ENCODE data around the gene VWA7.

The VWA7 gene

GRCh38 chr6:31719001-31719400 is 58.1 kb downstream of the VWA7 start:
- TF ChIP-seq CTCF (IDR thresholded peaks at IDR 0.05; ENCODE audit: low read depth, low read length): no peak
- H3K4me3 ChIP-seq (replicated peaks in 1 of 2; ENCODE audit: low read depth in 2 of 2, low read length in 2 of 2): no peak overlapping the region
- DNase-seq (ENCODE audit: low read depth in 2 of 2): no peak

- no peak for TF ChIP-seq CTCF (IDR thresholded peaks at IDR 0.05; ENCODE audit: low read depth, low read length)
- DNase-seq (ENCODE audit: low read depth in 2 of 2): no peak
- H3K4me3 ChIP-seq (replicated peaks in 1 of 2; ENCODE audit: low read depth in 2 of 2, low read length in 2 of 2): no peak overlapping the region
Measured at GRCh38 chr6:31718265-31718664, 58.9 kb downstream of the VWA7 start.

GRCh38 chr6:31717499-31718222 is 59.5 kb downstream of the VWA7 start:
- no peak for DNase-seq (ENCODE audit: low read depth in 2 of 2)
- H3K4me3 ChIP-seq (replicated peaks in 1 of 2; ENCODE audit: low read depth in 2 of 2, low read length in 2 of 2): no peak overlapping the region
- TF ChIP-seq CTCF (IDR thresholded peaks at IDR 0.05; ENCODE audit: low read depth, low read length): no peak

Measured in cardiac fibroblast (primary cell).